HS-27A (cell line): Measurements from ENCODE around the gene S100A12.
"Not testable (repeated sequence)": the region's sequence is repeated elsewhere in the genome, so short reads cannot be mapped to it uniquely, and the experiment has no call there.

Experiments
- DNase-seq: peaks from one replicate; pipeline ENCODE4 v3.0.0-alpha.2; 2012; ENCODE audit warnings: low read depth, missing footprints

S100A12 gene

GRCh38 chr1:153375511-153375910, at the start of gene S100A12:
Gene S100A12, minus strand, starts transcription at chr1:153375621. Its CDS starts 1,029 bp downstream, at chr1:153374592.
- peak; percentile 5 for DNase-seq

DNA sequence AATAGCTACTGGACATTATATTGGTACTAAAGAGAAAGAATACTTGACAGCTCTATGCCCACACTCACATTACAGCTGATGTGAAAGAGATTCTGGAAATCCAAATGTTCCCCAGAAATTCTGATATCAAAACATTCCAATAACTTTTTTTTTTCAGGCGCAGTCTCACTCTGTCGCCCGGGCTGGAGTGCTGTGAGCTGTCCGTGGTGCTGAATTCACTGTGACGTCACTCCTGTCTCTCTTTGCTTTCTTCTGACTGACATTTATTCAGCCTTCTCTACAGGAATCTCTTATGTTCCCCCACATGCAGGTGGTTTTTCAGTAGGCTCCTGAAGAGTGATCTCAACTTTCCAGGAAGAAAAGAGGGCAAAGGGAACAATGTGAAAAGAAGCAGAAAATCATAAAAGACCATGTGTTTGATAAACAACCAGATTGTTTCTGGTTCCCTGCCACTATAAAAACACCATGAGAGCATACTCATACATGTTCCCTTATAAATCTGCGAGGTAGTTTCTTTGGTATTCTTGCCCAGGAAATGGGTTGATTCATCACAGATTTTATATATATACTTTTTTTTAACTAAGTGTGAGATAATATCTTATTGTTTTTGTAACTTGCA, 47.1 kb upstream of the S100A12 start:
- peak; percentile 30 for DNase-seq

GRCh38 chr1:153420306-153420705, 44.9 kb upstream of the S100A12 start:
- DNase-seq = no peak

DNA sequence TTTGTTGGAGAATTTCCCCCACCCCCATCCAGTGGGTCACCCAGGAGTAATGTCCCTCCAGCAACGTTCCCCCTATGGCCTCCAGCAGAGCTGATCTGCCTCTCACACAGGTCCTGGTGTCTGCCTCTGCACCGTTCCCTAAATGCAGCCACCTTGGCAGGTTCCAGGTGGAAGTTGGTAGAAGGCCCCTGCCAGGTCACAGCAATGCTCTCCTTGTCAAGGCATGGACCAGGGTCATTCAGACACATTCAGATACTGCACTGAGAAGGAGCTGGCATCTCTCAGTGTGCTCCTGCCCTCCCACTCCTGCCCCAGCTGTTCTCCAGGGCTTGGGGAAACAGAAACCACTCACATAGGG, 44.0 kb upstream of the S100A12 start:
- DNase-seq = not testable (repeated sequence)

DNA sequence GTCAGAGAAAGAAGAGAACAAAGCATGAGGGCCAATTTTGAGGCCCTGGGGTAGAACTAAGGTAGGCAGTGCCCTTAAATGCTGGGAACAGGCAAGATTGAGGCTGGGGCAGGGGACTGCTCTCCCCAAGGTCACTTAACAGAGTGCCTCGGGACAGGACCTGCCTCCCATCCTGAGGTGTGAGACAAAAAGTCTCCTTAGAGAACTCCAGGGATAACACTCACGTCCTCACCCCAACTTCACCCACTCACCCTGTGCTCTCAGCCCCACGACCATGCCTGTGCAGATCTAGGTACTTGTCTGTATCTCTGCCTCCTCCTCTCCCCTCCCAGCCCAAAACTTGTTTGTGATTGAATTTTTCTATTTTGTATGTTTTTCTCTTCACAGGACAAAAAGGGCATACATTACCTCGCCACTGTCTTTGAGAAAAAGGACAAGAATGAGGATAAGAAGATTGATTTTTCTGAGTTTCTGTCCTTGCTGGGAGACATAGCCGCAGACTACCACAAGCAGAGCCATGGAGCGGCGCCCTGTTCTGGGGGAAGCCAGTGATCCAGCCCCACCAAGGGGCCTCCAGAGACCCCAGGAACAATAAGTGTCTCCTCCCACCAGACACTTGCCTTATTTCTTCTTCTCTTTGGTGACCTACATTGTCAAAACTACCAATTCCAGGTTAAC, 43.5 kb upstream of the S100A12 start:
- DNase-seq = not testable (repeated sequence)

GRCh38 chr1:153417136-153417888, 41.9 kb upstream of the S100A12 start:
- no peak for DNase-seq

GRCh38 chr1:153415850-153416570, 40.6 kb upstream of the S100A12 start, which contains the start of gene S100A7A:
Gene S100A7A, plus strand, starts transcription at chr1:153416520. Its CDS starts 1,563 bp downstream, at chr1:153418083.
- no peak for DNase-seq

- DNase-seq = not testable (repeated sequence)
These were observed 38.5 kb upstream of the S100A12 start for GRCh38 chr1:153413961-153414360.

DNA sequence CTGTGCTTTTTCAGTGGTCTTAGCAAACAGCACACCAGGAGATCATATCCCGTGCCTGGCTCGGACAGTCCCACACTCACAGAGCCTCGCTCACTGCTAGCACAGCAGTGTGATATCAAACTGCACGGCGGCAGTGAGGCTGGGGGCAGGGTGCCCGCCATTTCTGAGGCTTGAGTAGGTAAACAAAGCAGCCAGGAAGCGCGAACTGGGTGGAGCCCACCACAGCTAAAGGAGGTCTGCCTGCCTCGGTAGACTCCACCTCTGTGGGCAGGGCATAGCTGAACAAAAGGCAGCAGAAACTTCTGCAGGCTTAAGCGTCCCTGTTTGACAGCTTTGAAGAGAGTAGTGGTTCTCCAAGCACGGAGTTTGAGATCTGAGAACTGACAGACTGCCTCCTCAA, 31.9 kb upstream of the S100A12 start:
- not testable (repeated sequence) for DNase-seq

GRCh38 chr1:153405825-153406599, 30.6 kb upstream of the S100A12 start:
- DNase-seq = not testable (repeated sequence)

GRCh38 chr1:153404768-153405167, 29.3 kb upstream of the S100A12 start:
- DNase-seq = no peak

- DNase-seq = no peak
These were observed 28.7 kb upstream of the S100A12 start for GRCh38 chr1:153404086-153404635.

GRCh38 chr1:153403421-153404085, 28.1 kb upstream of the S100A12 start:
- DNase-seq = no peak

- no peak for DNase-seq
These were observed 26.8 kb upstream of the S100A12 start for GRCh38 chr1:153402226-153402625.

- DNase-seq = no peak
These were observed 26.0 kb upstream of the S100A12 start for GRCh38 chr1:153401461-153401860.

DNA sequence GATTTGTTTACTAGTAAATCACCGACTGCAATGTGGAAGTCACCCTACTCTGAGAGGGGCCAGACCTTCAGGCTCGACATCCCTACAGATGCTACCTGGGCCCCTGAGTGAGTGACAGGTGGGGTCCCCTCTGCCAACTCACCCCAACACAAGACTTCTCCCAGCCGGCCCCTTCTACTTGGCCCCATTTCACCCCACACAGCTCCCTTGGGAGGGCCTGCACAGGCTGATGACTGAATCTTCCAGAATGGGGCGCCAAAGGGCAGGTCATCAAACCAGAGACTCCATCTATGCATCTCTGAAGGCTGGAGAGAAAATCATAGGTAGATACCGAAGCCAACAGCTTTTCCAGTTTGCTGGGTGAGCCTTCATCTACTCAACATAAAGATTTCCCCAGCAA, 24.8 kb upstream of the S100A12 start:
- DNase-seq = no peak

GRCh38 chr1:153399401-153400055, 24.1 kb upstream of the S100A12 start:
- no peak for DNase-seq

- DNase-seq = no peak
These were observed 22.7 kb upstream of the S100A12 start for GRCh38 chr1:153397924-153398651.
